Endothelial cell of umbilical vein (primary cell): ENCODE data around the gene SRP9. TPM values are rescaled to one million over a fixed set of nuclear protein-coding genes. Genes with fewer than 3 reads are reported as not detected.
"Not testable (repeated sequence)": the region's sequence is repeated elsewhere in the genome, so short reads cannot be mapped to it uniquely, and the experiment has no call there.

ENCODE experiments used
- BruUV-seq: library from RNA; stranded (reverse); fragments of 400-500 nt; replicated peaks from 2 replicates; lab custom pipeline; 2021; lab: Mats Ljungman, UMichigan
- CTCF ChIA-PET: fragments of 300-600, 350-600 bp; sonication (Branson Sonifier 250); formaldehyde crosslinking; loops from one replicate; lab custom pipeline; 2021; ENCODE audit warnings: antibody characterized with exemption, inconsistent platforms; lab: Charles Lee
- POLR2A ChIA-PET: fragments of 300-600, 350-600 bp; sonication (Branson Sonifier 250); formaldehyde crosslinking; loops from one replicate; lab custom pipeline; 2021; ENCODE audit warnings: antibody characterized with exemption, inconsistent platforms; lab: Charles Lee
- DNase-seq: peaks from one replicate; pipeline ENCODE4 v3.0.0-alpha.2; 2011; ENCODE audit warnings: low read depth, low spot score
- FAIRE-seq: peaks from 2 replicates; lab custom pipeline; 2011; peaks lifted over from hg19 to GRCh38; lab: Jason Lieb, UNC
- H2AFZ ChIP-seq: 2 replicates; pipeline ENCODE4 v1.6.0; 2012; ENCODE audit warnings: low read depth, low read length, control low read depth, inconsistent platforms
- H3K27ac ChIP-seq: 2 replicates; pipeline ENCODE4 v1.5.1; 2011; ENCODE audit warnings: low read depth, mild to moderate bottlenecking, control low read depth, low read length, moderate library complexity; ENCODE audit not compliant: insufficient read depth
- H3K27me3 ChIP-seq, 2 experiments: 2 replicates each; pipeline versions ENCODE4 v1.6.0 to v1.6.1; 2011; ENCODE audit warnings: low read length in 2 of 2, mixed read lengths in 1 of 2; ENCODE audit not compliant: control insufficient read depth in 2 of 2, insufficient read depth in 2 of 2
- H3K36me3 ChIP-seq, 2 experiments: 2 replicates in 1 of 2; 3 replicates in 1 of 2; pipeline ENCODE4 v1.5.1; 2011; ENCODE audit warnings: low read length in 2 of 2, mild to moderate bottlenecking in 1 of 2, moderate library complexity in 1 of 2; ENCODE audit not compliant: control insufficient read depth in 2 of 2, insufficient read depth in 2 of 2; ENCODE audit errors: extremely low read depth in 1 of 2
- H3K4me1 ChIP-seq: 3 replicates; pipeline ENCODE4 v1.5.1; 2011; ENCODE audit warnings: mild to moderate bottlenecking, low read length; ENCODE audit not compliant: control insufficient read depth, insufficient read depth; ENCODE audit errors: extremely low read depth
- H3K4me2 ChIP-seq: 2 replicates; pipeline ENCODE4 v1.6.1; 2011; ENCODE audit warnings: low read length, control low read depth, mixed read lengths; ENCODE audit not compliant: insufficient read depth
- H3K4me3 ChIP-seq, 3 experiments: fragments of 200-600 bp in 1 of 3; sonication (generic), shearing (Covaris generic) in 1 of 3; replicated peaks in 1 of 3; 2 replicates each; pipeline ENCODE4 v1.5.1; 2011 to 2016; ENCODE audit warnings: control low read depth in 3 of 3, low read length in 3 of 3, mild to moderate bottlenecking in 2 of 3, inconsistent platforms in 1 of 3, low read depth in 1 of 3, moderate library complexity in 1 of 3; ENCODE audit not compliant: insufficient read depth in 1 of 3
- H3K79me2 ChIP-seq: 2 replicates; pipeline ENCODE4 v1.6.0; 2012; ENCODE audit warnings: low read length, inconsistent platforms; ENCODE audit not compliant: control insufficient read depth, insufficient read depth
- H3K9ac ChIP-seq: replicated peaks from 2 replicates; pipeline ENCODE3; 2011; ENCODE audit warnings: low read length, control low read depth; ENCODE audit not compliant: insufficient read depth; ENCODE audit errors: extremely low read depth
- H3K9me1 ChIP-seq: replicated peaks from 3 replicates; pipeline ENCODE4 v1.6.0; 2011; ENCODE audit warnings: mild to moderate bottlenecking, low read length; ENCODE audit not compliant: control insufficient read depth, insufficient read depth; ENCODE audit errors: extremely low read depth
- H3K9me3 ChIP-seq: replicated peaks from 2 replicates; pipeline ENCODE4 v1.5.1; 2012; ENCODE audit warnings: low read length, inconsistent platforms; ENCODE audit not compliant: control insufficient read depth, insufficient read depth
- H4K20me1 ChIP-seq: replicated peaks from 2 replicates; pipeline ENCODE3; 2011; ENCODE audit warnings: mild to moderate bottlenecking, low read length; ENCODE audit not compliant: control insufficient read depth, insufficient read depth; ENCODE audit errors: extremely low read depth
- FOS ChIP-seq: IDR thresholded peaks from 2 replicates; pipeline ENCODE4 v1.6.1; 2011; ENCODE audit warnings: mild to moderate bottlenecking, low read length, moderate library complexity, borderline replicate concordance; ENCODE audit not compliant: insufficient read depth
- GATA2 ChIP-seq: IDR thresholded peaks from 2 replicates; pipeline ENCODE4 v1.7.0; 2011; ENCODE audit warnings: low read depth, mild to moderate bottlenecking, moderate library complexity, mixed read lengths, low read length; ENCODE audit not compliant: insufficient read length, insufficient read depth
- JUN ChIP-seq: IDR thresholded peaks from 2 replicates; pipeline ENCODE4 v1.6.1; 2011; ENCODE audit warnings: borderline replicate concordance, low read depth; ENCODE audit not compliant: insufficient read length, insufficient read depth
- POLR2A ChIP-seq: IDR thresholded peaks from 2 replicates; pipeline ENCODE4 v1.6.1; 2012; ENCODE audit warnings: low read depth, mild to moderate bottlenecking, control low read depth, low read length
- POLR2AphosphoS5 ChIP-seq: IDR thresholded peaks from 2 replicates; pipeline ENCODE4 v1.6.1; 2012; ENCODE audit warnings: low read depth, mild to moderate bottlenecking, control low read depth, low read length, moderate library complexity; ENCODE audit not compliant: insufficient read depth
- dilution Hi-C: fragments of 300-500 bp; cut with MboI; formaldehyde crosslinking; loops from one replicate; pipeline ENCODE4 v1.15.0; 2019; ENCODE audit warnings: low sequenced_read_pairs; ENCODE audit not compliant: extremely low pct_ligation_motif_present
- intact Hi-C: fragments of 100-400 bp; cut with micrococcal nuclease; formaldehyde crosslinking; loops from one replicate; pipeline ENCODE4 v1.10.0; 2022
- polyA plus RNA-seq, 4 experiments: library from polyadenylated mRNA; depleted of rRNA in 3 of 4; stranded (reverse) in 3 of 4; unstranded in 1 of 4; fragments of >200 nt; gene quantifications; 2 replicates each; pipeline versions ENCODE4 v1.2.1 to v1.2.3, GENCODE V29; 2011 to 2012; ENCODE audit warnings: missing spikeins in 1 of 4
- total RNA-seq: library from RNA; stranded (reverse); gene quantifications from 2 replicates; pipeline ENCODE4 v1.2.3, GENCODE V29; 2021
- TF ChIP-seq, protein P1 (sequence below), 2 donors: IDR thresholded peaks; 1 replicate in 1 of 2; 2 replicates in 1 of 2; pipeline ENCODE4 v1.5.1; 2011; ENCODE audit warnings: low read length in 2 of 2, mild to moderate bottlenecking in 2 of 2, moderate library complexity in 2 of 2, control low read depth in 1 of 2, inconsistent platforms in 1 of 2, low read depth in 1 of 2; ENCODE audit not compliant: insufficient read depth in 1 of 2; ENCODE audit errors: extremely low read depth in 1 of 2

SRP9 gene
- total and polyA plus RNA-seq, 2 donors (not counting 3 experiments of a cell fraction or from before 2014, with no cell fraction given) = 283 to 384 TPM

DNA sequence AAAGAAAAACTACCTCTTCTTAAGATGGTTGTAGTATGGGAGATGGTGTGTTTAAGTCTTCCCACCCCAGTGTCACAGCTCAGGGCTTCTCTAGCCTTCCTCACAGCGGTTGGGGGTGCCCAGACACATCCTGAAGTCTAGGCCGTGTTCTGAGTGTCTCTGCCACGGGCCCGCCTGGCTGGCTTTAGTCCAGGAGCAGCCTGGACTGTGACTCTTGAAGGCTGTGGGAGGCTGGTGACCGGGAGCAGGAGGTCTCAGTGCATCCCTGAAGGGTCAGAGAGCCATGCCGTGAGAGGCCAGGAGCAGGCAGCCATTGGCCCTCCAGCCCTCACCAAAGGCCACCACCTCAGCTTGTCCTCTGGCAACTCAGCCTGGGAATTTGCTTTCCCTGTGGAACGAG lies 36.8 kb downstream of the SRP9 start:
- DNase-seq (no peak), FAIRE-seq (no peak)
- Histone ChIP-seq H3K4me3 (no peak overlapping the region), H3K27me3 (no peaks in the 10 kb centered on the region), H4K20me1 (no peaks in the 10 kb centered on the region), H3K9me3 (no peaks in the 10 kb centered on the region), H2AFZ (no peak overlapping the region), H3K9ac (no peak overlapping the region), H3K79me2 (no peaks in the 10 kb centered on the region), H3K36me3 (no peaks in the 10 kb centered on the region), H3K9me1 (no peaks in the 10 kb centered on the region), H3K4me1 (peaks cover 15% of the 10 kb centered on the region), H3K4me2 (no peak overlapping the region), H3K27ac (no peak overlapping the region)
- dilution Hi-C loops (no loop called here), intact Hi-C loops (no loop called here)
- POLR2A ChIA-PET = no interaction called here
- BruUV-seq = no TSS peak
- CTCF ChIA-PET = interaction anchor here (1.0 to 1.4 kb wide), 3 partner anchors 37 to 340 kb away, joined by 3 to 7 read pairs (median 3); partner anchors contain the start of gene SRP9
- TF ChIP-seq POLR2AphosphoS5 = no peak
- TF ChIP-seq JUN = no peak
- TF ChIP-seq FOS = no peak
- TF ChIP-seq POLR2A = no peak
- no peak for TF ChIP-seq GATA2
- TF ChIP-seq, protein P1, sequence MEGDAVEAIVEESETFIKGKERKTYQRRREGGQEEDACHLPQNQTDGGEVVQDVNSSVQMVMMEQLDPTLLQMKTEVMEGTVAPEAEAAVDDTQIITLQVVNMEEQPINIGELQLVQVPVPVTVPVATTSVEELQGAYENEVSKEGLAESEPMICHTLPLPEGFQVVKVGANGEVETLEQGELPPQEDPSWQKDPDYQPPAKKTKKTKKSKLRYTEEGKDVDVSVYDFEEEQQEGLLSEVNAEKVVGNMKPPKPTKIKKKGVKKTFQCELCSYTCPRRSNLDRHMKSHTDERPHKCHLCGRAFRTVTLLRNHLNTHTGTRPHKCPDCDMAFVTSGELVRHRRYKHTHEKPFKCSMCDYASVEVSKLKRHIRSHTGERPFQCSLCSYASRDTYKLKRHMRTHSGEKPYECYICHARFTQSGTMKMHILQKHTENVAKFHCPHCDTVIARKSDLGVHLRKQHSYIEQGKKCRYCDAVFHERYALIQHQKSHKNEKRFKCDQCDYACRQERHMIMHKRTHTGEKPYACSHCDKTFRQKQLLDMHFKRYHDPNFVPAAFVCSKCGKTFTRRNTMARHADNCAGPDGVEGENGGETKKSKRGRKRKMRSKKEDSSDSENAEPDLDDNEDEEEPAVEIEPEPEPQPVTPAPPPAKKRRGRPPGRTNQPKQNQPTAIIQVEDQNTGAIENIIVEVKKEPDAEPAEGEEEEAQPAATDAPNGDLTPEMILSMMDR (IDR thresholded peaks at IDR 0.05; ENCODE audit: extremely low read depth in 1 of 2, insufficient read depth in 1 of 2, low read depth in 1 of 2, low read length in 2 of 2) = no peak

DNA sequence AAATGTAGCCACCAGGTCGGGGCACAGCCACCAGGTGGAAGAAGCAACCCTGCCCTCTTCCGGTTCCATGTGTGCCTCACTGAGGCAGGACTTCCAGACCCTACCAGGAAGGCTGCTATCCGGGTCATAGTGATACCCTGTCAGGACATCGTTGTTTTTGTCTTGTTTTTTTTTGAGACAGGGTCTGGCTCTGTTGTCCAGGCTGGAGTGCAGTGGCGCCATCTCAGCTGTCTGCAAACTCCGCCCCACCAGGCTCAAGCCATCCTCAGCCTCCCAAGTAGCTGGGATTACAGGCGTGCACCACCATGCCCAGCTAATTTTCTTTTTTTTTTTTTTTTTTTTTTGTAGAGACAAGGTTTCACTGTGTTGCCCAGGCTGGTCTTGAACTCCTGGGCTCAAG lies 37.5 kb downstream of the SRP9 start:
- H3K9me3 ChIP-seq, H2AFZ ChIP-seq, BruUV-seq, H3K9ac ChIP-seq, H3K27me3 ChIP-seq, DNase-seq, FAIRE-seq, H3K36me3 ChIP-seq, H3K4me3 ChIP-seq, dilution Hi-C loops, H3K27ac ChIP-seq, intact Hi-C loops, H3K9me1 ChIP-seq, POLR2A ChIA-PET, H3K79me2 ChIP-seq, H3K4me2 ChIP-seq, CTCF ChIA-PET, H4K20me1 ChIP-seq: not testable (repeated sequence)
- peaks cover 15% of the 10 kb centered on the region for H3K4me1 ChIP-seq
